HG02623 (cell line): Measurements from ENCODE around the gene PARN.

ENCODE experiments used
- ATAC-seq: cut with Tn5 transposase; IDR thresholded peaks from one replicate; pipeline ENCODE4 v1.9.1; 2021; ENCODE audit warnings: moderate library complexity; ENCODE audit not compliant: unreplicated experiment

PARN gene

DNA sequence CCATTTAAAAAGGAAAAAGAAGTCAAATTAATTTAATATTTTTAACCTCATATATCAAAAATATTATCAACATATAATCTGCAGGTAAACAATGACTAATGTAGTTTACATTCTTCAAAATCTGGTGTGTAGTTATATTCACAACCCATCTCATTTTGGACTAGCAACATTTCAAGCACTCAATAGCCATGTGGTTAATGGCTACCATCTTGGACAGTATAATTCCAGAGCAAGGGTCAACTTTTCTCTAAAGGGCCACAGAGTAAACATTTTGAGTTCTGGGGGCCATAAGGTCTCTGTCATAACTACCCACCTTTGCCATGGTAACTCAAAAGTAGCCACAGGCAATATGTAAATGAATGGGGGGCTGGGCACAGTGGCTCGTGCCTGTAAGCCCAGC is 153.9 kb downstream of the PARN start:
- no peak for ATAC-seq

DNA sequence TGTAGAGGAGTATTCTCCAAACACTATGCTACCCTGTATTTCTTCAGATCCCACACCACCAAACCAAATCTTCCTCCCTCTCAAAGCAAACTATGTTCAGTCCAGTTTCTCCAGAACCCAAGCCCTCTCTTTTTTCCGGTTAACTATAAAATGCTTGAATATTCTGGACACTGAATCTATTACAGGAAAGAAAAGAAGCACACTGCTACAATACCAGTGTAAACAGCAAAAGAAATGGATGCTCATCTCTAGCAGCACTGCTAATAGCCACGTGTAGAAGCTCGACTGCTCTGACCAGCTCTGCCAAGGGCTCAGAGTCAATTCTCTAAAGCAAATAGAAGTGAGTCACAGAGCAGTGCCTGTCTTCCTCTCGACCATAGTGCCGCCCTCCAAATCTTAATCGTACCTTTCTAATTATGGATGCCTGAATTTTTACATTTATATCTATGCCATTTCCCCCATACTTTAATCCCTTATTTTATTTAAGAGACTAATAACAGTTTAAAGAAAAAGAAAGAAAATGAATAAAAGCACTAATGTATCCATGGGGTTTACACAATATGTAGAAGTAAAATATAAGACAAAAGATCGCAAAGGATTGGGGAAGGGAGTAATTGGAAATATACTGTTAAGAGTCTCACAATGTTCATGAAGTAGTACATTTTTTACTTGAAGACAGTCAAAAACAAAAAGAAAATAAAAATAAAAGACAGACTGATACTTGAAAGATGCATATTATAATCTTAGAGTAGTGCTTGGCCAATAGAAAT is 154.5 kb downstream of the PARN start:
- no peak for ATAC-seq

DNA sequence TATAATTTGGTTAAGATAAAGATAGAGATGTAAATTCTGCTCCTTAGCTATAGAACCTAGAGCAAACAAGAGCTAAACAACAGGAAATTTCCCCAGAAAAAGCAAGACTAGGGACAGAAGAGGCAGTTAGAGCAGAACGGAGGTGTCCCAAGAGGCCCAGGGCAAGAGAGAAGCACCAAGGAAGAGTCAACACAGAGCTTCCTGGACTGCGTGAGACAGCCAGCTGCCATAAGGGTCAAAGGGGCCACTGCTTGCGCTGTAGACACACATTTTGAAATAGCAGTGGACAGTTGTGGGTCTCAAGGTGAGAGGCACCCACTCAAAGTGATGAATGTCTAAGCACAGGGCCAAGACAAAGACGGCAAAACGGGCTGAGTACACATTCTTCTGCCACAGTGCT is 156.6 kb downstream of the PARN start:
- no peak for ATAC-seq

DNA sequence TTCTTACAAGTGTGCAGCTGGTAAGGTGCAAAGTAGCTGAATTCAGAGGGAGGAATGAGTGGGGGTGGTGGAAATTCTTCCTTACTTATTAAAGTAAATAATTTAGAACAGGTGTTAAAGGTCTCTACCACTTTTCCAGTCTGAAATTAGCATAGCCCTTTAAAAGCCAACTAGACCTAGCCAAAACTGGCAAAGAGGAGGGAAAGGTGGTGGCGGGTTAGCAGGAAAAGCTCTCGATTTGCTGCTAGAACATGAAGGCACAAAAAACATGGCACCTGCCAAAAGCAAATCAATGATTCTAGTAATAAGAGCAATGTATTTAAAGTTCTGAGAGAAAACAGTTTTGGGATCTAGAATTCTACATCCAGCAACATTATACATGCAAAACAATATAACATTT is 157.7 kb downstream of the PARN start:
- ATAC-seq = no peak

DNA sequence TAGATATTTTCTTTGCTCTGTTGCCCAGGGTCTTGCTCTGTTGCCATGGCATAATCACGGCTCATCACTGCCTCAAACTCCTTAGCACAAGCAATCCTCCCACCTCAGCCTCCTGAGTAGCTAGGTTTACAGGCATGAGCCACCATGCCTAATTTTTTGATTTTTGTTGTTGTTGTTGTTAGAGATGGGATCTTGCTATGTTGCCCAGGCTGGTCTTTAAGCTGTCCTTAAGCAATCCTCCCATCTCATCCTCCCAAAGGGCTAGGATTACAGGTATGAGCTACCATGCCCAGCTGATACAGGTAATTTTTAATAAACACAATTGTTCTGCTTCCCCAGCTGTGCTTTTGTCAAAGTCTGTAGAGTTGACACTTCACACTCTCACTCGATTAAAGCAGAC is 159.3 kb downstream of the PARN start:
- ATAC-seq = no peak

DNA sequence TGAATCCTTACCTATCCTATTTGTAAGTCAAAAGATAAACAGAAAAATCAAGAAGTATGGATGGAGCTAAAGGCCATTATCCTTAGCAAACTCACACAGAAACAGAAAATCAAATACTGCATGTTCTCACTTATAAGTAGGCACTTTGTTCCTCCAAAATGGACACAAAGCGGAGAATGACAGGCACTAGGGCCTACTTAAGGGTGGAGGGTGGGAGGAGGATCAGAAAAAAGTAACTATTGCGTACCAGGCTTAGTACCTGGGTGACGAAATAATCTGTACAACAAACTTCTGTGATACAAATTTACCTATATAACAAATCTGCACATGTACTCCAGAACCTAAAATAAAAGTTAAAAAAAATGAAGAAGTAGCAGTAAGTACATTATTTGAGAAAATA is 164.3 kb downstream of the PARN start:
- no peak for ATAC-seq

DNA sequence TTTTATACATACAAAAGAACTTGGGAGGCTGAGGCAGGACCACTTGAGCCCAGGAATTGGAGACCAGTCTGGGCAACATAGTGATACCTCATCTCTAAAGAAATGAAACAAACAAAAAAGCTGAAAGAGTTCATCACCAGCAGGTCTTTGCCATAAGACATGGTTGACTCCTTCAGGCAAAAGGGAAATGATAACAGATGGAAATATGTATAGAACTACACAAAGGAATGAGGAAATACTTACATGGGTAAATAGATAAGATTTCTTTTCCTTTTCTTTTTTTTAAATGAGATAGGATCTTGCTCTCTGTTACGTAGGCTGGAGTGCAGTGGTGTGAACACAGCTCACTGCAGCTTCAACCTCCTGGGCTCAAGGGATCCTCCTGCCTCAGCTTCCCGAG is 165.3 kb downstream of the PARN start:
- ATAC-seq = no peak

DNA sequence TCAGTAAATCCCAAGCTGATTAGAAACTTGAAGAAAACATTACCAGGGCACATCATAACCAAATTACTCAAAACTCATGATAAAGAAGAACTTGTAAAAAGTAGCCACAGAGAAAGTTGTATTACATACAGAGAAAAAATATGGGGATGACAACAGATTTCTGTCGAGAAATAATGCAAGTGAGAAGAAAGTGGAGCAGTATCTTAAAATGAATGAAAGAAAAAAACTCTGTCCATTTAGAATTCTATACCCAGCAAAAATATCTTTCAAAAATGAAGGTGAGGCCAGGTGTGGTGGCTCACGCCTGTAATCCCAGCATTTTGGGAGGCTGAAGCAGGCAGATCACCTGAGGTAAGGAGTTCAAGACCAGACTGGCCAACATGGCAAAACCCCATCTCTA is 165.9 kb downstream of the PARN start:
- ATAC-seq = no peak

DNA sequence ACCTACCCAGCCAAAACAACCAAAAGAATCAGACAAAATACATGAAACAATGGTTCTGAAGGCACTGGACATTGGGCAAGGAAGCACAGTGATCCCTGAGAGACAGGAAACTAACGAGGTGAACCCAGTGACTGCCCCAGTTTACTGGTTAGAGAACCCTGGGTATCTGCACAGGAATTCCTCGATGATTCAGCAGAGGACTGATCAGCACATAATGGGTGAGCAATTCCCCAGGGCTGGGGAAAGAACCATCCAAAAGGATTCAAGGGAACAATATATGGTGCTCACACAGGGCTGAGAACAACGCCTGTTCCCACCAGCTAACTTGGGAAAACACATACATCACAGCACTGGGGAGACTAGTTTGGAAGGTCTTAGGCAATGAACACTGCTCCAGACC is 167.2 kb downstream of the PARN start:
- no peak for ATAC-seq

DNA sequence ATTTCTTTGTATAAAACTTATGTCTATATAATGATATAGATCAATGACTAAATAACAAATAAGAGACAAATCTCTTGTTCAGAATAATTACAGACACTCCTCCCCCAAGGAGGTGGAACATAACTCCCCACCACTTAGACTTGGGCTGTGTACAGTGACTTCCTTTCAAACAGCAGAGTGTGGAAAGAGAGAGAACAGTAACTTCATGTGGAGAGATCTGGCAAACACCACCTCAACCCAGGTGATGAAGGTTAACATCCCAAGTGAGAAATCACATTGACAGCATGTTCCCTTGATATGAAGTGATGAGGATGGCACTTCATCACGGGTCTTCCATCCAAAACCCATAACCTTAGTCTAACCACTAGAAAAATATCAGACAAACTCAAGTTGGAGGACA is 169.3 kb downstream of the PARN start:
- no peak for ATAC-seq

DNA sequence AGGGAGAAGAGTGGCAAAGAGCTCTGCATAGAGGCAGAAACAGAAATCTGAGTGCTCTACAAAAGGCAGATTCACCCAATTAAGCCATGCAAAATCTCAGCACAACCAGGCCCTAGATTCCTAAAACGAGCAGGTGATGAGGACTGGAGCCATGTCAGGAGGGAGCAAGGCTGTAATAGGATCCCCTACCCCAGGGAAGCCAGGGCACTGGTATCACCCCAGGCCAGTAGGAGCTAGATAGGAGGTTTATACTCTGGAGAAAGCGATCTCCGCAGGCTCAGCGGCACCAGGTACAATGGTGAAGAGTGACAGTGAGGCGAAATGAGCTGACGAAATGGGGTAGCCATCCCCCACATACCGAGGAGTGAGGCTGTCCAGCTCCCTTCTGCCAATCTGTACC is 171.5 kb downstream of the PARN start:
- no peak for ATAC-seq

DNA sequence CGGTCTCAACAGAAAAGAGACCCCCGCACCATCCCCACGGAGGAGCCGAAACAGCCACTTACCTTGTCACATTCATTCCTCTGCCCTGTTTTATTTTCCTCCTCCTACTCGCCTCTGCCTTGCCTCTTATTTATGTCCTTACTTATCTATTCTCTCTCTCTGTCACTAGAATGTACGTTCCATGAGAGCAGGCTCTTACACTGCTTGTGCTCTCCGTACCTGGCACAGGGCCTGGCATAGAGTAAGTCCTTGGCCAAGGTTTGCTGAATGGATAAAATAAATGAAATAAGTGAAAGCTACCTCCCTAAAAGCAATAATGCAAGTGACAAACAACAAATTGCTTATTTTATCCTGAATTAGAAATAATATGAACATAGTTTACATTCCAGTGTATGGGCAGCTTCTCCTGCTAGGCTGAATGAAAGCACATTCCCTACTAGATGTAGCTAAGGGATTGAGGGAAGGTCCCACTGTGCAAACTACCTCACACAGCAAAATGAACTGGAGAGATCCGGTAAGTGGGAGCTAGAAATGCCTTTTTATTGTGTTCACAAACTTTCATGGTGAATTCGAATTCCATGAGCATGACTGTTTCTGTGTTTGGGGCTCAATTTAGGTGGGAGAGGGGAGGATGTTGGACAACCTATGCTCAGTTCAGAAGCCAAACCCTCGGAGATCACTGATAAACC is 173.1 kb downstream of the PARN start:
- no peak for ATAC-seq

DNA sequence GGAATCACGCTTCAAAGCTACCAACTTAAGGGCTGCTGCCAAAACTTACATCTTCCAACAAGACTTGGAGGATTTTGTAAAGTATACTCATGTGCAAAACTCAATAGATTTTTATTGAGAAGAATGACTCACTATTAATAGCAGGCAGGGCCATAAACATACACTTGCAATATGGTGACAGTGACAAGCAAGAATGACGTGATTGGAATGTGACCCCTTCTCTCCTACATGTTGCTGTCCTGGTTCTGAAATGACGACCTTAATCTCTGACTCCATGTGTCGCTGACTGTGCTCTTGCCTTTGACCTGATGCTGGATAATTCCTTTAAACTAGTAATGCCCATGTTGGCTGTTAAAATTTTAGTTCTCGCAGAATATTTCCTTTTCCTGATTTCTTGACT is 174.5 kb downstream of the PARN start:
- no peak for ATAC-seq

DNA sequence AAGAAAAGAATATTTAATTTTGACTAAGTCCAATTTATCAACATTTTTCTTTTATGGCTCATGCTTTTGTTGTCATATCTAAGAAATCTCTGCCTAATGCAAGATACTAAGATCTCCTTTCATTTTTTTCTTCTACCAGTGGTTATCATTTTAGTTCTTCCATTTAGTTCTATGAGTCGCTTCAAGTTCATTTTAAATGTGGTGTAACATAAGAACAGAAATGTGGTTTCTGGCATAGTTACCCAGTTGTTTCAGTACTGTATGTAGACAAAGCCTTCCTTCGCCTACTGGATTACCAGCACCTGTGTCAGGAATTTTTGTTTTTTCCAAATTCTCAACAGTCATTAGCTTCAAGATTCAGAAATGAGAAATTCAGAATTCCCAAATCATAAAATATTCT is 175.7 kb downstream of the PARN start:
- ATAC-seq = no peak

DNA sequence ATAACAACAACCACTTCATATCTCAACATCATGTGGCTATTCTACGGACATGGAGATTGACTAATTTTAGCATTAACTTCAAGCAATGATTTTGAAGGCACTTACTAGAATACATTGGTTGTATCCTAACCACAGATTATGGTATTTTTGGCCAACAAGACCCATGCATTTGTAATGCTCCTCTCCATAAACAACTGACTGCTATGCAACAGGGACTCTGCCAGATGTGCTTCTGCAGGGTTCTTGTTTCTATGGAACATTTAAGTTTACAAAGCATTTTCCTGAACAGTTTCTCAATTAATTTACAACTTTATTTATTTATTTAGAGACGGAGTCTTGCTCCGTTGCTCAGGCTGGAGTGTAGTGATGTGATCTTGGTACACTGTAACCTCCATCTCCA is 178.0 kb downstream of the PARN start:
- no peak for ATAC-seq

DNA sequence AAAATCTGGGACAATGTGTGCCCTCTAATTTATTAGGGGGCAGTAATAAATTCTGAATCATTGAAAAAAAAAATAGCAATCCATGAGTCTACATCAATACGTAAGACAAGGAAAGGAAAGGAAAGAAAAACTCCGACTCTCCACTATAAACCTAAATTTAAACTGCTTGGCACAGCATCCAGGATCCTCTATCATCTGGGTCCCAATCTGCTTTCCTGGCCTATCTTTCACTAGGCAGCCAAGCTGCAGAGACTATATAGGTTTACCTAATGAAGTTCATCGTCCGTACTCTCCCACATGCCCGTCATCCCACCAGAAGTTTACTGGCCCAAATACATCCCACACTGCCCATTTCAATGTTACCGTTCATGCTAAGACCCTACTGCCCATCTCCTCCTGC is 179.2 kb downstream of the PARN start:
- ATAC-seq = no peak

DNA sequence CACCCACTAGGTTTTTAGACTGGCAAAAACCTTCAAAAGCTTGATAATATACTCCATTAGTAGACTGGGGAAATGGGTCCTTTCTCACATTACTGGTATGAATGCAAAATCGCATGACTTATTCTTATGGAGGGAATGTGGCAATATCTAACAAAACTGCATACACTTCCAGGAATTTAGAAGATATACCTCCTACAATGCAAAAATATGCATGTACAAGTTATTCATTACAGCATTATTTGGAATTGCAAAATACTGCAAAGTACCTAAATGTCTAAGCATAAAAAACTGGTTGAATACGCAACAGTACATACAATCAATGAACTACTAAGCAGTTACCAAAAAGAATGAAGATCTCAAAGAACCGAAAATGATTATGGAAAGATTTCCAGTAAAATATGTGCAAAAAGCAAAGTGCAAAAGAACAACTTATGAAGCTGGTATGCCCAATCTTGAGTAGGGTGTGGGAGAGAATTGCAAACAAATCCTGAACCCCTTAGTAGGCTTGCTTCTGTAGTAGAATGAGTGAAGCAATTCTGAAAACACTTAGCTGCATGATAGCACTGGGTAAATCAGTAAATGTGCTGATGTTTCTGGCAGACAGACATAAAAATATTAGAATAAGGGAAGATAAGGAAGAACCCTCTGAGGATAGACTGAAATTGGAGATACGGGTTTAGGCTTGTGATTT is 180.1 kb downstream of the PARN start:
- ATAC-seq = no peak

DNA sequence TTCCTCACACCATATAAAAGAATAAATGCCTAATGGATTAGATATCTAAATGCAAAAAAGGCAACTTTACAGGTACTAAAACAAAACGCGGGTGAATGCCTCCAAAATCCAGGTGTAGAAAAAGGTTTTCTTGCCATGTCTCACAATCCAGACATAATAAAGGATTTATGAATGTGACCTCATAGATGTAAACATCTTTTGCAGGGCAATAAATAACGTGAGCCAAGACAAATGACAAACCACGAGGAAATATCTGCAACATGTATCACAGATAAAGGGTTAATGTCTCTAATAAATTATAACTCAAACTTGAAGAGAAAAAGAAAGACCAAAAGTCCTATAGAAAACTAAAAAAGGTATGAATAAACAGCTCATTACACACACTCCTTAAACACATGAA is 180.7 kb downstream of the PARN start:
- no peak for ATAC-seq

DNA sequence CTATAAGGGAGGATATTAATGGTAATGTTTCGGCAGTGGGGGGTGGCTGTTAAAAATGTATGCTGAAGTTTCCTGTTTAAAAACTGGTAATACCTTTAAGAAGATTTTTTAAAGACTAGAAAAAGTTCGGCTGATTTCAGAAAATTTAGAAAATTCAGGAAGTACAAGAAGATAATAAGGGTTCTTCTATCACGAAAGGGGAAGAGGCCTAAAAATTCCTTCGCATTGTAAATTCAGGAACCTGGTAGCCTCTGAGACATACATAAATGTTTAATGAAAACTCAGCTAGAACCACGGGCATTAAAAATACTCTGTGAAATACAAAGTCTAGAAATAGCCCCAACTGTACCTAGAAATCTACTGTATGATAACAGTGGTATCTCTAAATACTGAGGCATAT is 181.2 kb downstream of the PARN start:
- ATAC-seq = no peak

DNA sequence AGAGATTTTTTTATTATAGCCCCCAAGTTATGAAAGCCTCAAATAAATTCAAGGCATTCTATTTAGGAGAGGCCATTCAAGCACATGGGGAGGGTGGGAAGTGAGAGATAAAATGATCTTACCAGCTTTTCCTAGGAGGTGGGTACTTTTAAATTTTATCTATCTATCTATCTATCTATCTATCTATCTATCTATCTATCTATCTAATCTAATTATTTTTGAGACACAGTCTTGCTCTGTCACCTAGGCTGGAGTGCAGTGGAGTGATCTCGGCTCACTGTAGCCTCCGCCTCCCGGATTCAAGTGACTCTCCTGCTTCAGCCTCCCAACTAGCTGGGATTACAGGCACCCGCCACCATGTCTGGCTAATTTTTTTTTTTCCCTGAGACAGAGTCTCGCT is 182.3 kb downstream of the PARN start:
- ATAC-seq = no peak

DNA sequence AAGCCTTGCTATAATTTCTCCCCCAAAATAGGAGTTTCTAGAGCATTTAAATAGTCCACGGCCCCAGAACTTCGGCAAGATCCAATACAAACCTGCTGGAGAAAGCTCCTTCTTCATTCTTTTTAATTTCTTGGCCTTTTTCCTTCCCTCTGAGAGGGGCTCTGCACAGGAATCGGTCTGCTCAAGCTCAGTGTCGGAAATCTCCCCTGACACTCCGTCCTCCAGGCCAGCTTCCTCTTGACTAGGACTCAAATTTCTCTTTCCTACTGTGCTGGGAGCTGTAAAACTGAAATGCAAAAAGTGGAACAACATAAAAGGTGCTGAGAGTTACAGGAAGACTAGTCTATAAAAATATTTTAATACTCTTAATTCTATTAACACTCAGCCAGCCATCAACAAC is 183.3 kb downstream of the PARN start:
- no peak for ATAC-seq
